Chondrocyte (in vitro differentiated cells): ENCODE results near the gene PRKCA. TPM values are rescaled to one million over a fixed set of nuclear protein-coding genes. Genes with fewer than 3 reads are reported as not detected.

Experiments used
- DNase-seq: peaks from one replicate; pipeline ENCODE4 v3.0.0; 2021; ENCODE audit warnings: mixed read lengths, low spot score
- H3K27ac Mint-ChIP-seq: one replicate; pipeline ENCODE4 v1.8.0; 2021; ENCODE audit warnings: mild to moderate bottlenecking, moderate library complexity, mixed read lengths; ENCODE audit not compliant: unreplicated experiment
- H3K27me3 Mint-ChIP-seq: 2 replicates; pipeline ENCODE4 v1.8.0; 2021; ENCODE audit warnings: low read depth, mixed read lengths
- H3K36me3 Mint-ChIP-seq: 2 replicates; pipeline ENCODE4 v1.8.0; 2021; ENCODE audit warnings: low read depth, mixed read lengths
- H3K4me1 Mint-ChIP-seq: 2 replicates; pipeline ENCODE4 v1.8.0; 2021; ENCODE audit warnings: low read depth, mild to moderate bottlenecking, mixed read lengths
- H3K4me3 Mint-ChIP-seq: one replicate; pipeline ENCODE4 v1.8.0; 2021; ENCODE audit warnings: mild to moderate bottlenecking, moderate library complexity, mixed read lengths; ENCODE audit not compliant: unreplicated experiment
- H3K9me3 Mint-ChIP-seq: 2 replicates; pipeline ENCODE4 v1.8.0; 2021; ENCODE audit warnings: low read depth, mixed read lengths
- CTCF ChIP-seq: fragments of 200-600 bp; sonication (generic); IDR thresholded peaks from 2 replicates; pipeline ENCODE4 v1.5.0; 2021; ENCODE audit warnings: antibody characterized with exemption, mild to moderate bottlenecking, moderate library complexity
- total RNA-seq: library from RNA; stranded (reverse); gene quantifications from 3 replicates; pipeline ENCODE4 v1.2.1, GENCODE V29; 2021

The PRKCA gene
- total RNA-seq, 1 donor from 2014 or later, result 51.5 TPM

GRCh38 chr17:66775881-66776400, 473.5 kb downstream of the PRKCA start:
- DNase-seq, result peak; percentile 13
- H3K4me1 Mint-ChIP-seq, result no peaks in the 10 kb centered on the region
- H3K4me3 Mint-ChIP-seq, result no peak overlapping the region
- H3K27me3 Mint-ChIP-seq, result no peaks in the 10 kb centered on the region
- no peak for TF ChIP-seq CTCF
- peaks cover 14% of the 10 kb centered on the region for H3K36me3 Mint-ChIP-seq
- no peaks in the 10 kb centered on the region for H3K9me3 Mint-ChIP-seq
- H3K27ac Mint-ChIP-seq, result no peak overlapping the region

- Mint-ChIP-seq H3K27me3 (no peaks in the 10 kb centered on the region), H3K9me3 (no peaks in the 10 kb centered on the region), H3K27ac (no peak overlapping the region), H3K4me3 (no peak overlapping the region), H3K4me1 (no peaks in the 10 kb centered on the region), H3K36me3 (peaks cover 14% of the 10 kb centered on the region)
- peak; percentile 24 for DNase-seq
- no peak for TF ChIP-seq CTCF
Measured at GRCh38 chr17:66776999-66777688, 474.7 kb downstream of the PRKCA start.

- DNase-seq, result peak; percentile 28
- H3K4me3 Mint-ChIP-seq, result no peak overlapping the region
- no peak for TF ChIP-seq CTCF
- H3K4me1 Mint-ChIP-seq, result no peaks in the 10 kb centered on the region
- no peaks in the 10 kb centered on the region for H3K27me3 Mint-ChIP-seq
- H3K9me3 Mint-ChIP-seq, result no peaks in the 10 kb centered on the region
- no peak overlapping the region for H3K27ac Mint-ChIP-seq
- peaks cover 14% of the 10 kb centered on the region for H3K36me3 Mint-ChIP-seq
Measured at GRCh38 chr17:66777689-66778225, 475.3 kb downstream of the PRKCA start.

- H3K27me3 Mint-ChIP-seq, result no peaks in the 10 kb centered on the region
- peak; percentile 35 for DNase-seq
- peaks cover 14% of the 10 kb centered on the region for H3K36me3 Mint-ChIP-seq
- H3K27ac Mint-ChIP-seq, result no peak overlapping the region
- no peaks in the 10 kb centered on the region for H3K4me1 Mint-ChIP-seq
- H3K9me3 Mint-ChIP-seq, result no peaks in the 10 kb centered on the region
- H3K4me3 Mint-ChIP-seq, result no peak overlapping the region
- no peak for TF ChIP-seq CTCF
Measured at GRCh38 chr17:66778531-66779236, 476.3 kb downstream of the PRKCA start.

- no peaks in the 10 kb centered on the region for H3K4me1 Mint-ChIP-seq
- no peaks in the 10 kb centered on the region for H3K27me3 Mint-ChIP-seq
Measured at GRCh38 chr17:66779237-66779606, 476.8 kb downstream of the PRKCA start.

More at GRCh38 chr17:66779237-66779606, 476.8 kb downstream of the PRKCA start:
- TF ChIP-seq CTCF, result no peak
- H3K9me3 Mint-ChIP-seq, result no peaks in the 10 kb centered on the region
- peak; percentile 3 for DNase-seq
- peaks cover 11% of the 10 kb centered on the region for H3K36me3 Mint-ChIP-seq
- H3K4me3 Mint-ChIP-seq, result no peak overlapping the region
- H3K27ac Mint-ChIP-seq, result no peak overlapping the region
